ENCODE measurements around the gene TUBGCP3.
"Not testable (repeated sequence)": the region's sequence is repeated elsewhere in the genome, so short reads cannot be mapped to it uniquely, and the experiment has no call there.

The TUBGCP3 gene

GRCh38 chr13:112521073-112521685 is 66.8 kb downstream of the TUBGCP3 start:
- DNase-seq = no peak

- DNase-seq = no peak
Measured at GRCh38 chr13:112519517-112520060, 68.4 kb downstream of the TUBGCP3 start.

GRCh38 chr13:112516218-112516617 is 71.7 kb downstream of the TUBGCP3 start:
- no peak for DNase-seq

GRCh38 chr13:112513761-112514160 is 74.2 kb downstream of the TUBGCP3 start:
- DNase-seq = no peak

GRCh38 chr13:112510987-112511685 is 76.8 kb downstream of the TUBGCP3 start:
- DNase-seq = no peak

GRCh38 chr13:112510002-112510780 is 77.8 kb downstream of the TUBGCP3 start:
- DNase-seq = no peak

- no peak for DNase-seq
Measured at GRCh38 chr13:112509190-112509589, 78.8 kb downstream of the TUBGCP3 start.

GRCh38 chr13:112506046-112506445 is 81.9 kb downstream of the TUBGCP3 start:
- no peak for DNase-seq

- DNase-seq = no peak
Measured at GRCh38 chr13:112496166-112496565, 91.8 kb downstream of the TUBGCP3 start.

GRCh38 chr13:112495465-112495864 is 92.5 kb downstream of the TUBGCP3 start:
- DNase-seq = no peak

GRCh38 chr13:112489199-112489598 is 98.8 kb downstream of the TUBGCP3 start:
- DNase-seq = no peak

- not testable (repeated sequence) for DNase-seq
Measured at GRCh38 chr13:112488343-112489050, 99.5 kb downstream of the TUBGCP3 start.

- DNase-seq = no peak
Measured at GRCh38 chr13:112487127-112487517, 100.8 kb downstream of the TUBGCP3 start.

GRCh38 chr13:112486386-112487126 is 101.4 kb downstream of the TUBGCP3 start:
- DNase-seq = no peak

GRCh38 chr13:112485814-112486213 is 102.1 kb downstream of the TUBGCP3 start:
- DNase-seq = not testable (repeated sequence)

- no peak for DNase-seq
Measured at GRCh38 chr13:112483299-112483698, 104.7 kb downstream of the TUBGCP3 start.

GRCh38 chr13:112481458-112481857 is 106.5 kb downstream of the TUBGCP3 start:
- DNase-seq = no peak

- DNase-seq = no peak
Measured at GRCh38 chr13:112479389-112479788, 108.6 kb downstream of the TUBGCP3 start.

GRCh38 chr13:112477070-112477619 is 110.8 kb downstream of the TUBGCP3 start:
- DNase-seq = no peak

GRCh38 chr13:112475889-112476288 is 112.1 kb downstream of the TUBGCP3 start:
- DNase-seq = no peak

- DNase-seq = no peak
Measured at GRCh38 chr13:112474869-112475268, 113.1 kb downstream of the TUBGCP3 start.

GRCh38 chr13:112473818-112474217 is 114.1 kb downstream of the TUBGCP3 start:
- DNase-seq = no peak
